HUDEP-2 (cell line): ENCODE data around the gene DENND4B.

Source experiments
- DNase-seq, 76 experiments: peaks; one replicate each; lab custom pipeline; 2025; ENCODE audit not compliant: unreplicated experiment in 76 of 76; lab: John Stamatoyannopoulos, UW

Gene DENND4B

DNA sequence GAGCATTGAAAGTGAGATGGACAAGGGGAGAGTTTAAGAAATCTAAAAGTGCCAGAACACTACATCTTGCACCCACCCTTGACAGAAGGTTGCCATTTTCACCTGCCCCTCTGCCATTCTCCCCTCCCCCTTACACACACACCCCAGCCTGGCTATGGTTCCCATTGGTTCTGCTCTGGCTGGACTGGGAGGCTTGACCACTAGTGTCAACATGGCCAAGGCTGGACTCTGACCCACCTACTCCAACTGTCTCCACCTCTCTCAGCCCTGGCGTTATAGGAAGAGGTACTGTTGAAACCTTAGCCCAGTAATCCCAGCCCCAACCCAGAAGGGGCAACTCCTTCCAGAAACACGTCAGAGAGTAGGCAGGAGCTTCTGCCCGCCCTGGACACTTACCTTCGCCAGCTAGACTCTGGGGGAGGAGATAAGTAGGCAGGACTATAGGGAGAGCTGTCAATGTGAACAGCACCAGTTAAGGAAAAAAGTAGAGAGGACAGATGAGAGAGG is 7.4 kb upstream of the DENND4B start:
- no peak for DNase-seq

DNA sequence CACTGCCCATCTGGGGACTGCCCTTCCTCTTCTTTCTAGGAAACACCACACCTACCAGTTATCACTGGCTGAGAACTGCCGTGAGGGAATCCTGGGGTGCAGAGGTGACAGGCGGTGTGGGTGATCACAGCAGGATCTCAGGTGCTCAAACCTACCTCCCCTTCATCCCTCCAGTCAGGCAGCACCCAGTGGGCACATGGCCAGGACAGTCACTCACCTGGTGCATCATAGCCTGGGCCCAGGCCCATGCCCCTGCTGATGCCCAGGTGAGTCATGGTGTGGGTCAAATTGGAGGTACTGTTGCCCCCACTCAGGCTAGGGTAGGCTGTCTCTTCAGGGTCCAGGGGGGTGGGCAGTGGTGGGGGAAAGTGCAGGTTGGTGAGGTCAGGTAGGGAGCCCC is 5.3 kb upstream of the DENND4B start:
- DNase-seq, result no peak

DNA sequence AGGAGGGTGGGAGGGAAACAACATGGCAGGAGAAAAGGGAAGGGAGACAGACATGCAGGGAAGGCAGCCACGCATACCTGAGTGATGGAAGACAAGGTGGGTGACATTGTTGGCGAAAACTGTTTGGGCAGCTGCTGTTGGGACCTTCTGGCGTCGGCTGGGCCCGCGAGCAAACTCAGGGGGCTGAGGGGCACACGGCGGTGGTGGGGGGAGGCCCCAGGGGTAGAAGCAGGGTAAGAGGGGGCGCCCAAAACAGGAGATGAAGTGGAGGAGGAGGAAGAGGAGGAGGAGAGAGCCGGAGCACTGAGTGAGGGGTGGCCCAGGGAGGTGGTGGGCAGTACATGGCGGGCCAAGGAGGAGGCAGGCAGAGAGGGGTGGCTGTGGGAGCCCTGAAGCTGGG is 4.7 kb upstream of the DENND4B start:
- no peak for DNase-seq

DNA sequence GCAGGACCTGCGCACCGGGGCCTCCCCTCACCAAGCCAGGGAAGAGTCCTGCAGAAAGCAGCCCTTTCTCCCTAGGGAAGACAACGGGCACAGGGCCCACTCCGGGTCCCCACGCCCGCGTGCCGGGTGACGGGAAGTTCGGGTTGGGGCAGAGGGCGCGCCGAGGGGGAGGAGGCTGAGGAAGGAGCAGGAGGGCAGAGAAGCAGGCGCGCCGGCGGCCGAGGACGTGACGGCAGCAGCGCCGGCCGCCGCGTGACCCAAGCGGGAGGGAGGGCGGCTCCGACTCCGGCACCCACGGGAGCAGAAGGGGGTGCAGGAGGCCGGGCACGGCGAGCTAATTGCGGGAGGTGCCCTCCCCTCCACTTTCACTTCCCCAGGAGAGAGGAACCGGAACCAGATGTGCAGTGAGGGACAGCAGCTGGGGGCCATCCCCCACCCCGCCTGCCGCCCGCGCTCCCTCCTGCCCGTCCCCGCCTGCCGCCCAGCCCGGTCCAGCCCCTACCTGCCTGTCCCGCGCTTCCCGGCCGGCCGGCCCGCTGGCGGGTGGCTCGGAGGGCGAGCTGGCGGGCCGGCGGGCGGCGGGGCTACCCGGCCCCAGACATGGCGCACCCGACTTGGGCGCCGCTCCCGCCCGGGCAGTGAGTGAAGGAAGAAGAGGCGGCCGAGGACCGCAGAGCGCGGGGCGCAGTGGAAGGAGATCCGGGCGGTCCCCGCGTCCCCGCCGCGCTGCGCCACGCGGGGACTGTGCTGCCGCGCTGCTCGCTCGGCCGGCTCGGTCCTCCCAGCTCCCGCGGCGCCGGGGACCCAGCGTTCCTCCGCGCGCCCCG is 510 bp downstream of the DENND4B start:
- peak in 59 of 76 experiments; percentile 15 to 68 (median 45) for DNase-seq

DNA sequence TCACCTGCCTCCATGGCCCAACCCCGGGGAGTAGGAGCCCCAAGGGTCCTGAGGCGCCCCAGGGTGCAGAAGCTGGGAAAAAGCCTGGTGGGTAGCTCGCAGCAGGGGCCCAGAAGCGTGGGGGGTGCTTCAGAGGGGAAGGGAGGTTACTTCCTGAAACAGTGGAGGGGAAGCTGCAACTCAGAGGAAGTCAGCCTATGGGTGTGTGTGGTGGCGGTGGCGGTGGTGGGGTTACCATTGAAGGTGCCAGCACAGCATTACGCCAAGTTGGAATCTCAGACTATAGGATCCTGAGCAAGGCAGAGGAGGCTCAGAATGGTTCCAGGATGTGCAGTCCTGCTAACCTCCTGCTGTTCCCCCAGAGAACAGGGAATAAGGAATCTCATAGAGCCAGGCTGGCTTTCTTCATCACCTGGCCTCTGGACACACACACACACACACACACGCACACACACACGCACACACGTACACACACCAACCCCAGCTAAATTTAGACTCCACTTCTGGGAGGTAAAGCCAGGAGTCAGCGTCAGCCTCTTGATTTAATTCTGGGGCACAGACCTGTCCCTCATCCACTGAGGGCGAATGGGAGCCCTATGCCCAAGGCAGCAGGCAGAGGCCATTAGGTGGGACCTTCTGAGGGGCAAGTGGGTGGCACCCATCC is 1.3 kb downstream of the DENND4B start:
- DNase-seq, result peak in 42 of 76 experiments; percentile 8 to 58 (median 34)

DNA sequence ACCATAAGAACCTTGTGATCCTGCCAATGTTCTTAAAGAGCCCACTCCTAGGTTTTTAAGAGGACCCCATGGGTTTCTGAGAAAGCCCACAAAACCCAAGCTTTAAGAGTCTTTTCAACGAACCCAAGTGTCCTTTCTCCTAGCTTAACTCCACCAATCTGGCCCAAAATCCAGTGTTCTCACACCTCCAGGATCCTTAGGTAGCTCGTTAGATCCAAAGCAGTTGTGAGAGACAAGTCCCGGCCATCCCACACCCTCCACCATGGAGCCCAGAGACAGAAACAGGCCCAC is 1.7 kb downstream of the DENND4B start:
- DNase-seq, result no peak

DNA sequence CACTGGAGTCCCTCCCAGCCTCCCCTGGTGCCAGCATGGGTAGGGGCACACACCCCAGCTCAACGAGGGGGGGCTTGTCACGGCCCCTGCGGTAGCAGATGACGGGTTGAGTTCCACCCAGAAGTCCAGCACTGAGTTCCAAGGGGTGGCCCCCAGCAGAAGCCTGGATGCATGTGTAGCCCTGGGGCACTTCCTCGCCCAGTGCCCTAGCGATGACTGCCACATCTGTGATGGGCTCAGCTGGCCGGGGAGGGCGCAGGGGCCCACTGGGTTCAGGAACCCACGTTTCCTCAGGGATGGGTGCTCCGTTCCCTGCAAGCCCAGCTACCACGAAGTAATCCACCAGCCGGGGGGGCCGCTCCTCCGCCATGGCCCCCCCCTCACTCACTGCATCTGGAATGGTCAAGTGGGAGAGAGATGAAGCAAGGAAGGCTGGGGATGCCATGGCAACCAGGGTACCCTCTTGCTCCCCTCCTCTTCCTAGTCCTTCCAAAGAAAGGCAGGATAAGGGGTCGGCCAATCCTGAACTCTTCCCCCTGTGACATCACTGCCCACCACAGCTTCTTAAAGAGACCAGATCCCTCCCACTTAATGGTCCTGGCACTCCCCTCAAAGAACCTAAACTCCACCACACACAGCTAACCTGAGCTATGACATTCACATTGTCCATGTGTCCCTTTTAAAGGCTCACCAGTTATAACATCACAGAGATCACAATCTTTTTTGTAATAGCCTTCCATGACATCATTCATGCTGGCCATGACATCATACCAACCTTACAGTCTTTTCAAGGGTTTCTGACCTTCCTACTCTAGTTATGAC is 2.3 kb downstream of the DENND4B start:
- no peak for DNase-seq

DNA sequence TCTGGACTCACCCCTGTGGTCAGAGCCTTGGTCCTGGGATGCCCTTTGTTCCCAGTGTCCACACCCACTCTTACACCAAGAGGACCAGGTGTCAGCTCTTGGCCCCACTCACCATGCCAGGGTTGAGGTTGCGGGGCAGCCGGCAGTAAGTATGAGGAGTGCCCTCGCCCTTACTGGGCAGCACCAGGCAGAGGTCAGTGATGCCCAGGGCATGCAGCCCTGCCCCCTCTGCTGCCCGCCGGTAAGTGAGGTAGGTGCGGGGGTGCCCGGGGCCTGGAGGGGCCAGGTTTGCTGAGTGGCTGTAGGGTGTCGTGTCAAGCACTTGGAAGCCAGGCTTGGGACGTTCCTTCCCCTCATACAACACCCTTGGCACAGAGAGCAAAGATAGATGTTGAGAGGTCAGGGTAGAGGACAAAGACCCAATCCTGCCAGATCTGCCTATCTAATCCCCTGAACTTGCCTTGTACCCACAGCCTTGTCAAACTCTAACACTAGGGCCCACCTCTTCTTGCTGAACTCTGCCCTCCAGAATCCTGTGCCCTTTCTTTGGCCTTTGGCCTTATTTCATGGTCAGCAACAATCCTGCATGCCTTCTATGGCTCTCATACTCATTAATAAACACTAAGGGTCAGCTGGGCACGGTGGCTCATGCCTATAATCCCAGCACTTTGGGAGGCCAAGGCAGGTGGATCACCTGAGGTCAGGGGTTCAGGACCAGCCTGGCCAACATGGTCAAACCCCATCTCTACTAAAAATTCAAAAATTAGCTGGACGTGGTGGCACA is 3.6 kb downstream of the DENND4B start:
- DNase-seq, result no peak

DNA sequence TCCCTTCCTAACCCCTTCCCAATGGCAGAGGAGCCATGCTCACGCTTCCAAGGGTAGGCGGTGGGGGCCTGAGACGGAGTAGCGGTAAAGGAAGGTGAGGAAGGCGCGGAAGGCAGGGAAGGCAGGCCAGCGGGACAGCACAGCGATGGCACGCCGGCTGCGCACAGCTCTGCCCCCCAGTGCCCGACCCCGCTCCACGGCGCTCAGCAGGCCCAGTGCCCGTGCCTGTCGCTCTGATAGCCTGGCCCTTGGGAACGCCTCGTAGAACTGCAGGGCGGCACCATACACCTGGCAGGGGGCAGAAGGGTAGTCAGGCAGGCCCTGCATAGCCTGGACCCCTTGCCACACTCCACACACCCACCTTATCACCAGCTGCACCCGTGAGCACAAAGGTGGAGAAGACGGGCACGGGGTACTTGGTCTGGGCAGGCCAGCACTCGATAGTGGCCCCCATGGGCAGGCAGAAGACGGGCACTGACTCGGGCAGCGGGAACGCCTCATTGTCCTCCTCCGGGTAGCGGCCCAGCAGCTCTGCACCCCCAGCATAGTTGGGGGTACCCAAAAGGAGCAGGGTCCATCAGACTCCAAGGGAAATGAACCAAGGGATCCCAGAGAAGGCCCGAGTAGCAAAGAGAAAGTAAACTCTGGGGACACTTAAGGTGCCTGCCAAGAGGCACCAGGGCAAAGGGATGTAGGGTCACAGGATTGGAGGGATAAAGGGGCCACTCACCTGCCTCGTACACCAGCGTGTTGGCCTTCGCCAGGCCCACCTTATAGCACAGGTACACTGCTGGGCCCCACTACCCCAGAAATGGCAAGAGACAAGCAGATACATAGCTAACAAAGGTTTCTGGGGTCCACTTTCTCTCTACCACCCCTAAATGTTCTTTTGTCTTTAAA is 4.4 kb downstream of the DENND4B start:
- no peak for DNase-seq

DNA sequence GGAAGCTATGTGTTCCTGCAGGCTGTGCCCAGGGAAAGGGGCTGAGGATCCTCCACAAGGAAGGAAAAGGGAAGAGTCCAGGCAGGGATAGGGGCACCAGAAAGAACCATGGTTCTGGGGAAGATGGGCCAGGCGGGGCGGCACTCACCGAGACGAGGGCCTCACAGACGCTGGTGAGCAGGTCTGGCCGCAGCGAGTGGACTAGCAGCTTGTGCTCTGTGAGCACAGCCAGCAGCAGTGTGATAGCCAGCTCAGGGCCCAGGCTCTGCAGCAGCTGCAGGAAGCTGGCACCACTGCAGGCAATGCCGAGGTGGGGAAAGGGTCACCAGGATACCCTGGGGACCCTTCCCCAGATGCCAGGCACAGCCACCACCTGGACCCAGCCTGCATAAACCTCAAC is 5.8 kb downstream of the DENND4B start:
- no peak for DNase-seq

DNA sequence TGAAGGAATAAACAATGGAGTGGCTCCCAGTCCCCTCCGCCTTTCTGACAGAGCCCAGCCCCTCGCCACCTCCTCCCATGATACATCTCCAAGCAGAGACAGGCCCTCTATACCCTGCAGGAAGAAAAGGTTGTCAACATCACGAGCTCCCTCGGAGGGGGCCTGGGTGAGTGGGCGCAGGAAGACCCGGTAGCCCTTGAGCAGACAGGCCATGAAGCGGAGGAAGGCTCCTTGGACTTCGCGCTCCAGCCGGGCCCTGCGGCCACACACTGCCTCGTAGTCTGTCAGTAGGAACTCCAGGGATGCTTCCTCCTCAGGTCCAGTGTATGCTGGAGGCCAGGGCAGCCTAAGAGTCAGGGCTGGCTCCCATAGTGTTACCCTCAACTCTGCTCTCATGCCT is 7.0 kb downstream of the DENND4B start:
- DNase-seq, result no peak

DNA sequence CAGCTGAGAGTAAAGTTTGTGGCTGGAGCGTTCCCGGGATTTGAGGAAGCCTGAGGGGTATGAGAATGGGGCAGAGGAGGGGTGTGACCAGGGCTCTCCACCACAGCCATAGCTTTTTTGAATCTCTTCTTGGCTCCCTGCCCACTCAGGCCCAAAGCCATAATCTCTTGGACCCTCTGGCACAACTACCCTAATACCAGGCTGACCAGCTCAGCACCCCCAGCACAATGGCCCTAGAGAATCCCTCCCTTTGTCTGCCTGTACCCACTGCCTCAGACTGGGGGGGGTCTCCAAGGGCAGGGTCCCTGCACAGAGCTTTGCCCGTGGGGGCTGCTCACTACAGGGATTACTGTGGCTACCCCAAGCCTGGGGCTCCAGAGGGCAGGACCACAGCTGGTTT is 7.5 kb downstream of the DENND4B start:
- no peak for DNase-seq

DNA sequence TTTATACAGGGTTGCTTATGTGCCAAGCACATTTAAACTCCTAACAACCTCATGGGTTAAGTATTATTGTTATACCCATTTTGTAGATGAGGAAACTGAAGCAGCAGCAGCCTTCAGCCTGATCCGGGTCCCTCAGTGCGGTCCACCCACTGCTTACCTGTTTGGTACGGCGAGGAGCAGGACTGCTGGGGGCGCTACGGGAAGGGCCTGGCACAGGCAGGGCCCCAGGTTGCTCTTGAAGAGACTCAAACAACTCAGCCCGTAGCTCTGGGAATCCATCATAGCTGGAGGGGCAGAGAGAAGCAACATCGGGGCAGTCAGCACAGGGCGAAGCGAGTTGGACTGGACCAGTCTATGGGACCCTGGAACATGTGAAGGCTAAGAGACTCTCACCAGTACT is 9.2 kb downstream of the DENND4B start:
- DNase-seq, result no peak

DNA sequence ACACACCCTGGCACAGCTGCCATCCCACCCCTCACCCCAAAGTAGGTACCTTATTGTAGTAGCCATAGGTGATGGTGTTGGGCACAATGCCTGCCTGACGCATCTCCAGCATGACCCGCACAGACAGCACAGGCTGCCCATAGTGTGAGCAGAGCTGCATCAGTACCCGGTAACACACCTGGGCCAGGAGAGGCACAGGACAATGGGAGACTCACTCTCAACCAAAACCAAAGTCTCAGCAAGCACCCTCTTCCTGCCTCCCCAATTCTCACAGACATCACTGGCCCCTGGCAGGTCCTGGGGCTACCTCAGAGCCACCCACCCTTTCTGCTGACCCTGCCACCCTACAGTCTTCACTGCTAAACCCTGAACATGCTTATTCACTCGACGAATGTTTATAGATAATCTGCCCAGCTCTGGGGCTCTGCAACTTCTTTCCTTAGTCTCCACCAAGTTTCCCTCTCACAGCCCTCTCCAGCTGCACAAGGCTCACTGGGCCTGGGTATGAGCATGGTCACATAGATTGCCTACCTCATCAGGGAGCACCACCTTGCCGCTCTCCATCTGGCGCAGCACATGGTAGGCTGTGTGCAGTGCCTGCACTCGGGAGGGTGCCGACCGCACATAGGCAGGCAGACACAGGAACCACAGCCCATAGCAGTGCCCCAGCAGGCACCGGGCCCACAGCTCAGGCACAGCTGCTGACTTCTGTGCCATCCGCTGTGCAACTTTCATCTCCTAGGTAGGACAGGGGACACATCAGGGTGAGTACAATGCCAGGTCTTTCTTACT is 10.3 kb downstream of the DENND4B start:
- DNase-seq, result no peak

DNA sequence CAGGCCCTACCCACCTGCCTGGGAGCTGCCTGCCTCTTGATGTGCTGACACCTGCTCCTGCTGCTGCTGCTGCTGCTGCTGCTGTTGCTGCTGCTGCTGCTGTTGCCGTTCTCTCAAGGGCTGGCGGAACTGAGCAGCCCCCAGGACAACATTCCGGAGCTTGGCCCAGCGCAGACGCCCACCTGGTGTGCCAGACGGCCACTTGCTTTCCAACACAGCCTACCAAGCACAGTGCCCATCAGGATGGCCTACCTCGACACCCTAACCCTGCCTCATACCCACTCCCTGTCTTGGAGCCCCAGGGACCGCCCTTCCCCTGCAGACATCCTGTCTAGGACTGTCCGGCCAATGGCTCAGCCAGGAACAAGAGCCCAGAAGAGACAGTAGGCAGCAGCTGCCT is 11.8 kb downstream of the DENND4B start:
- DNase-seq, result no peak

DNA sequence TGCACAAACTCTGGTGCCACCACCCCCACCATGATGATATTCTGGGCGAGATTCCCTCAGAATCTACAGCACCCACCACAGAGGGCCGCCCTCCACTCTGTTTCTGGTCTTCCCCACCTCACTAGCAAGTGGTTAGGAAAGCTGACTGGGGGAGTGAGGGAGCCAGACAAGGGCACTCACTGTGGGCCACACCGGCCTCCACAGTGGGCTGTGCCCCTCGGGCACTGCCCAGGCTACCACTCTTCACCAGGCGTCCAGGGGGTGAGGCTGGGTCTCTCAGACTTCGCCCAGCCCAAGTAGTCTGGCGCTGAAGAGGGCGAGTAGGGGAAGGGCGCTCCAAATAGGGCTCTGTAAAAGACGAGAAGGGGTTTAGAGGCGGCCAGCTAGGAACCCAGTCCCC is 12.6 kb downstream of the DENND4B start:
- no peak for DNase-seq

DNA sequence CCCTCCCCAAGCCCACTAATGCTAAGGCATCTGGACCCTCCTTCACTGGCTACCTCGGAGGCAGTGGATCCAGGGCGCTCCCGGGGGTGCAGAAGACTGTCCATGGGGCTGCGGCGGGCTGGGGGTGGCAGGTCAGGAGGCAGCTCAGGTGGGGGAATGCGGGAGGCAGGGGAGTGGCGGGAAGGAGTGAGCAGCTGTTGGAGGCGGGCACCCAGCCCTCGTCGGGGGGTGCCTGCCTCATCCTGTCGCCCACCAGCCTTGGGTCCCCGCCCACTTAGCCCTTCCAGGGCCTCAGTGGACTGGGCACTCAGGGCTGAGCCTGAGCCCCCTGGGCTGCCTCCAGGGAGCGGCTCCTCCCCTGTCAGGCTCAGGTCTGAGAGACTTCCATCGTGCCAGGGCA is 13.1 kb downstream of the DENND4B start:
- no peak for DNase-seq

DNA sequence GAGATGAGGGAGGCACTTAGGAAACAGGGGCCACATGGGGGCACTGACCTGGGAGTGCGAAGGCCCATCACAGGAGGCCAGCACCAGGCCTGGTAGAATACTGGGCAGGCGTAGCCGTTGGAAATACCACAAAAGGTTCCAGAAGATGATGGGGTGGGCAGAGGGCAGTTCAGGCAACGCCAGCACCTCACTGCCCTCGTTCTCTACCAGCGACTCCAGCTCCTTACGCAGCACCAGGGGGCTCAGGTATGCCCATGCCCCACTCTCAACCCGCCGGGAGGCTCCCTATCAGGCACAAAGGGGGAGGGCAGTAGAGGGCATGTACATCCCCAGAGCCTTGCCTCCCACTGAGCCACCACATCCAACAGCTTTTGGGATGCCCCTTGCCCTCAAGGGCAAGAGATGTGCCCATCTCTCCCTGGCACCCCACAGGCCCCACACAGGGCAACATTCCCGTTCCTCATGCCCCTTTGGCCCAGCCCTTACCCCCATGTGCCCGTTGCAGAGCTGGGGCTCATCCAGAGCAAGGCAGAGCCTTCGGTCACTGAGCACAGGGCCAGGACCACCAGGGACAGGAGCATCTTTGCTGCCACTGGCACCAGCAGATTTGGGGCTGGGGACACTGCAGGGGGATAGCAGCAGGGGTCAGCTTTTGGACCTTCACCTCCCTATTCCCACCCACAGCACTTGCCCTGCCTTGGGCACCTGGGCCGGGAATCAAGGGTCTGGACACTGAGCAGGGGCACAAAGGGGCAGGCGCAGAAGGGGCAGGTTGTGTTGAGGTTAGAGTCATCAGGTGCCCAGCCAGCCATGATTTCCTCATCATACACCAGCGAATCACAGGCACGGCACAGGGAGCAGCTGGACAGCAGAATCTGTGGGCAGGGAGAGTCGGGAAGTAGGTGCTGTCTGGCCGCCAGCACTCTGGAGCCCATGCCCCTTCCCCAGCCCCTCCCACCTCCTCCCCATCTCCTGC is 14.1 kb downstream of the DENND4B start:
- no peak for DNase-seq
